Panc1 (cell line): ENCODE results near the gene SUPV3L1. TPM values are rescaled to one million over a fixed set of nuclear protein-coding genes. Genes with fewer than 3 reads are reported as not detected.

Experiments
- ATAC-seq: fragments of 200-7000 bp; cut with Tn5 transposase; 2 replicates; pipeline ENCODE4 v1.9.1; 2020; ENCODE audit warnings: mild to moderate bottlenecking, moderate library complexity
- BruUV-seq: library from RNA; stranded (reverse); fragments of 400-500 nt; replicated peaks from 2 replicates; lab custom pipeline; 2021; lab: Mats Ljungman, UMichigan
- CTCF ChIA-PET: fragments of 300-600 bp; sonication (Branson Sonifier 250); formaldehyde crosslinking; loops from one replicate; lab custom pipeline; 2022; ENCODE audit warnings: antibody characterized with exemption; lab: Charles Lee
- POLR2A ChIA-PET: fragments of 300-600 bp; sonication (Branson Sonifier 250); formaldehyde crosslinking; loops from one replicate; lab custom pipeline; 2022; ENCODE audit warnings: antibody characterized with exemption; lab: Charles Lee
- DNase-seq: peaks from one replicate; pipeline ENCODE4 v3.0.0-alpha.2; 2010; ENCODE audit warnings: low read depth, low spot score
- H3K27ac ChIP-seq: 2 replicates; pipeline ENCODE4 v1.5.1; 2011; ENCODE audit warnings: mild to moderate bottlenecking, low read length, inconsistent platforms
- H3K27me3 ChIP-seq: fragments of 200-500 bp; sonication (Bioruptor generic); 2 replicates; pipeline ENCODE4 v1.6.0; 2014; ENCODE audit warnings: low read length, inconsistent platforms; ENCODE audit not compliant: control insufficient read depth, insufficient read depth
- H3K36me3 ChIP-seq: fragments of 200-500 bp; sonication (Bioruptor generic); 2 replicates; pipeline ENCODE4 v1.5.1; 2014; ENCODE audit warnings: inconsistent platforms, mild to moderate bottlenecking, low read length, moderate library complexity; ENCODE audit not compliant: control insufficient read depth, insufficient read depth
- H3K4me1 ChIP-seq: 2 replicates; pipeline ENCODE4 v1.5.1; 2011; ENCODE audit warnings: inconsistent platforms, mild to moderate bottlenecking, low read length, moderate library complexity; ENCODE audit not compliant: control insufficient read depth, insufficient read depth
- H3K4me3 ChIP-seq, 2 experiments: 2 replicates each; pipeline ENCODE4 v1.5.1; 2011 to 2012; ENCODE audit warnings: low read depth in 2 of 2, low read length in 2 of 2, mild to moderate bottlenecking in 2 of 2, inconsistent platforms in 1 of 2, moderate library complexity in 1 of 2
- H3K9me3 ChIP-seq: fragments of 200-500 bp; sonication (Bioruptor generic); 2 replicates; pipeline ENCODE4 v1.5.1; 2014; ENCODE audit warnings: low read depth, mild to moderate bottlenecking, inconsistent platforms, low read length, moderate library complexity; ENCODE audit not compliant: control insufficient read depth, insufficient read depth
- CTCF ChIP-seq: fragments of 450-650 bp; IDR thresholded peaks from 2 replicates; pipeline ENCODE4 v1.5.1; 2017; ENCODE audit warnings: mild to moderate bottlenecking
- POLR2AphosphoS5 ChIP-seq: IDR thresholded peaks from 2 replicates; pipeline ENCODE4 v1.6.1; 2012; ENCODE audit warnings: mild to moderate bottlenecking, low read depth, low read length, moderate library complexity
- SIN3A ChIP-seq: IDR thresholded peaks from 2 replicates; pipeline ENCODE4 v1.6.1; 2012; ENCODE audit warnings: low read depth, mild to moderate bottlenecking, low read length, moderate library complexity, borderline replicate concordance; ENCODE audit not compliant: insufficient read depth
- TCF7L2 ChIP-seq: IDR thresholded peaks from 2 replicates; pipeline ENCODE4 v1.6.1; 2011; ENCODE audit warnings: mild to moderate bottlenecking, low read depth, low read length, inconsistent platforms
- in situ Hi-C: cut with HindIII; loops from 2 replicates; pipeline ENCODE4 v1.10.0; 2016; ENCODE audit warnings: low sequenced_read_pairs, low pct_unique_long_range_greater_than_20kb
- intact Hi-C: fragments of 100-400 bp; cut with micrococcal nuclease; formaldehyde crosslinking; loops from one replicate; pipeline ENCODE4 v1.10.0; 2022; ENCODE audit not compliant: unreplicated experiment
- total RNA-seq: library from RNA; stranded (reverse); gene quantifications from one replicate; pipeline ENCODE4 v1.2.1, GENCODE V29; 2021; ENCODE audit not compliant: unreplicated experiment
- TF ChIP-seq, protein P1 (sequence below), 2 experiments: IDR thresholded peaks; 2 replicates each; pipeline ENCODE4 v1.6.1; 2011 to 2012; ENCODE audit warnings: low read depth in 2 of 2, control low read depth in 1 of 2, low read length in 1 of 2, mild to moderate bottlenecking in 1 of 2, moderate library complexity in 1 of 2; ENCODE audit not compliant: insufficient read depth in 1 of 2

The SUPV3L1 gene
- total RNA-seq, 1 experiment from 2014 or later = 65.0 TPM

DNA sequence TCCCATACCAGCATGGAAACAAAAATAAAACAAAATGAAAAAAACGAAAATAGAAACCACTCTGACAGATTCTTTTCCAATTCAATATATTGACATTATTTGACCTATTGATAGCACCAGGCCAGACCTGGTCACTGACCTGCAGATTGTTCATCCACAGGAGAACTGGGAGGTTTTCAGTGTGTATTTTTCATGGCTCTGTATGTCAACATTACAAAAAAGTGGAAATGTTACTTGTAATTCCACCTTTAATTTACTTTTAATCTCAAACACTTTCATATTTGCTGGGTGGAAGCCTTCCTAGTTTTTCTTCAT, 43.0 kb downstream of the SUPV3L1 start:
- intact Hi-C loops = no loop called here
- no TSS peak for BruUV-seq
- peaks cover 9% of the 10 kb centered on the region for H3K4me1 ChIP-seq
- POLR2A ChIA-PET = no interaction called here
- H3K27me3 ChIP-seq = no peaks in the 10 kb centered on the region
- no peaks in the 10 kb centered on the region for H3K36me3 ChIP-seq
- H3K27ac ChIP-seq = peak overlapping the region; percentile 25; the same call in 1 of the 2 replicates
- in situ Hi-C loops = no loop called here
- no peak overlapping the region for H3K4me3 ChIP-seq
- ATAC-seq = no peak
- DNase-seq = no peak
- CTCF ChIA-PET = interaction anchor here (0.7 kb wide), 1 partner anchor 142 kb away, joined by 7 read pairs; no protein-coding TSS in a partner anchor
- H3K9me3 ChIP-seq = no peaks in the 10 kb centered on the region
- TF ChIP-seq TCF7L2 = no peak
- no peak for TF ChIP-seq CTCF
- TF ChIP-seq SIN3A = no peak

- in situ Hi-C loops (no loop called here), intact Hi-C loops (no loop called here)
- H3K27me3 ChIP-seq = no peaks in the 10 kb centered on the region
- no peaks in the 10 kb centered on the region for H3K9me3 ChIP-seq
- CTCF ChIA-PET = no interaction called here
- BruUV-seq = no TSS peak
- ATAC-seq (no peak), DNase-seq (no peak)
- peaks cover 9% of the 10 kb centered on the region for H3K4me1 ChIP-seq
- TF ChIP-seq CTCF (no peak), SIN3A (no peak), TCF7L2 (peak; percentile 50; the same call in 1 of the 2 replicates), POLR2AphosphoS5 (no peak)
- TF ChIP-seq, protein P1, sequence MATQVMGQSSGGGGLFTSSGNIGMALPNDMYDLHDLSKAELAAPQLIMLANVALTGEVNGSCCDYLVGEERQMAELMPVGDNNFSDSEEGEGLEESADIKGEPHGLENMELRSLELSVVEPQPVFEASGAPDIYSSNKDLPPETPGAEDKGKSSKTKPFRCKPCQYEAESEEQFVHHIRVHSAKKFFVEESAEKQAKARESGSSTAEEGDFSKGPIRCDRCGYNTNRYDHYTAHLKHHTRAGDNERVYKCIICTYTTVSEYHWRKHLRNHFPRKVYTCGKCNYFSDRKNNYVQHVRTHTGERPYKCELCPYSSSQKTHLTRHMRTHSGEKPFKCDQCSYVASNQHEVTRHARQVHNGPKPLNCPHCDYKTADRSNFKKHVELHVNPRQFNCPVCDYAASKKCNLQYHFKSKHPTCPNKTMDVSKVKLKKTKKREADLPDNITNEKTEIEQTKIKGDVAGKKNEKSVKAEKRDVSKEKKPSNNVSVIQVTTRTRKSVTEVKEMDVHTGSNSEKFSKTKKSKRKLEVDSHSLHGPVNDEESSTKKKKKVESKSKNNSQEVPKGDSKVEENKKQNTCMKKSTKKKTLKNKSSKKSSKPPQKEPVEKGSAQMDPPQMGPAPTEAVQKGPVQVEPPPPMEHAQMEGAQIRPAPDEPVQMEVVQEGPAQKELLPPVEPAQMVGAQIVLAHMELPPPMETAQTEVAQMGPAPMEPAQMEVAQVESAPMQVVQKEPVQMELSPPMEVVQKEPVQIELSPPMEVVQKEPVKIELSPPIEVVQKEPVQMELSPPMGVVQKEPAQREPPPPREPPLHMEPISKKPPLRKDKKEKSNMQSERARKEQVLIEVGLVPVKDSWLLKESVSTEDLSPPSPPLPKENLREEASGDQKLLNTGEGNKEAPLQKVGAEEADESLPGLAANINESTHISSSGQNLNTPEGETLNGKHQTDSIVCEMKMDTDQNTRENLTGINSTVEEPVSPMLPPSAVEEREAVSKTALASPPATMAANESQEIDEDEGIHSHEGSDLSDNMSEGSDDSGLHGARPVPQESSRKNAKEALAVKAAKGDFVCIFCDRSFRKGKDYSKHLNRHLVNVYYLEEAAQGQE (IDR thresholded peaks at IDR 0.05; ENCODE audit: insufficient read depth in 1 of 2, low read depth in 2 of 2, low read length in 1 of 2) = no peak
- no peak overlapping the region for H3K27ac ChIP-seq
- no peaks in the 10 kb centered on the region for H3K36me3 ChIP-seq
- no peak overlapping the region for H3K4me3 ChIP-seq
- POLR2A ChIA-PET = no interaction called here
These were observed 45.0 kb downstream of the SUPV3L1 start for GRCh38 chr10:69224862-69225657.
